ENCODE measurements around the gene RAB4B. TPM values are rescaled to one million over a fixed set of nuclear protein-coding genes. Genes with fewer than 3 reads are reported as not detected.

The RAB4B gene
- total and polyA plus RNA-seq, 12 donors = 25.8 to 135 (median 68.2) TPM

- peak in 5 of 7 donors; percentile 50 to 71 (median 66) for DNase-seq
- intact Hi-C loops (cut with DNase I) = loop anchor here in 1 of 2 donors (5.0 kb wide), 1 partner anchor 137 kb away; no protein-coding TSS in a partner anchor
- H3K9me3 ChIP-seq (replicated peaks in 1 of 3) = no peaks in the 10 kb centered on the region
- WGBS, 4 donors = 1% methylated on average over 28 to 40 of the region's 40 CpGs
- peak overlapping the region in 3 of 4 donors; percentile 53 to 96 (median 87) for H3K4me3 ChIP-seq
- H3K27me3 ChIP-seq = no peaks in the 10 kb centered on the region
- TF ChIP-seq POLR2A (IDR thresholded peaks at IDR 0.05) (no peak), CTCF (IDR thresholded peaks at IDR 0.05) (no peak)
- H3K4me1 ChIP-seq (replicated peaks in 1 of 2) = peaks cover 45 to 58% of the 10 kb centered on the region in 2 donors
- H3K36me3 ChIP-seq (replicated peaks in 1 of 2) = peaks cover 0 to 10% of the 10 kb centered on the region in 2 donors
- H3K27ac ChIP-seq = peak overlapping the region; percentile 20 to 94 (median 89)
Observed at GRCh38 chr19:40799558-40800338, 21.7 kb downstream of the RAB4B start.

DNA sequence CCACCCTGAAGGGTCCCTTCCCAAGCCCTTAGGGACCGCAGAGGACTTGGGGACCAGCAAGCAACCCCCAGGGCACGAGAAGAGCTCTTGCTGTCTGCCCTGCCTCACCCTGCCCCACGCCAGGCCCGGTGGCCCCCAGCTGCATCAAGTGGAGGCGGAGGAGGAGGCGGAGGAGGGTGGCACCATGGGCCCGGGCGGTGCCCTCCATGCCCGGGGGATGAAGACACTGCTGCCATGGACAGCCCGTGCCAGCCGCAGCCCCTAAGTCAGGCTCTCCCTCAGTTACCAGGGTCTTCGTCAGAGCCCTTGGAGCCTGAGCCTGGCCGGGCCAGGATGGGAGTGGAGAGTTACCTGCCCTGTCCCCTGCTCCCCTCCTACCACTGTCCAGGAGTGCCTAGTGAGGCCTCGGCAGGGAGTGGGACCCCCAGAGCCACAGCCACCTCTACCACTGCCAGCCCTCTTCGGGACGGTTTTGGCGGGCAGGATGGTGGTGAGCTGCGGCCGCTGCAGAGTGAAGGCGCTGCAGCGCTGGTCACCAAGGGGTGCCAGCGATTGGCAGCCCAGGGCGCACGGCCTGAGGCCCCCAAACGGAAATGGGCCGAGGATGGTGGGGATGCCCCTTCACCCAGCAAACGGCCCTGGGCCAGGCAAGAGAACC lies 22.4 kb downstream of the RAB4B start:
- H3K27ac ChIP-seq = peak overlapping the region; percentile 20 to 94 (median 89)
- 52 to 60% (median 55%) methylated on average over 12 to 27 of the region's 27 CpGs for WGBS, 4 donors
- intact Hi-C loops (cut with DNase I) = loop anchor here in 1 of 2 donors (5.0 kb wide), 1 partner anchor 138 kb away; no protein-coding TSS in a partner anchor
- peak in 1 of 7 donors; percentile 37 for DNase-seq
- H3K4me1 ChIP-seq (replicated peaks in 1 of 2) = peaks cover 52 to 66% of the 10 kb centered on the region in 2 donors
- no peak for TF ChIP-seq POLR2A (IDR thresholded peaks at IDR 0.05)
- TF ChIP-seq CTCF (IDR thresholded peaks at IDR 0.05) = no peak
- H3K27me3 ChIP-seq = no peaks in the 10 kb centered on the region
- H3K4me3 ChIP-seq = peak overlapping the region in 2 of 4 donors; percentile 87 to 96
- peaks cover 0 to 12% of the 10 kb centered on the region in 2 donors for H3K36me3 ChIP-seq (replicated peaks in 1 of 2)
- no peaks in the 10 kb centered on the region for H3K9me3 ChIP-seq (replicated peaks in 1 of 3)

DNA sequence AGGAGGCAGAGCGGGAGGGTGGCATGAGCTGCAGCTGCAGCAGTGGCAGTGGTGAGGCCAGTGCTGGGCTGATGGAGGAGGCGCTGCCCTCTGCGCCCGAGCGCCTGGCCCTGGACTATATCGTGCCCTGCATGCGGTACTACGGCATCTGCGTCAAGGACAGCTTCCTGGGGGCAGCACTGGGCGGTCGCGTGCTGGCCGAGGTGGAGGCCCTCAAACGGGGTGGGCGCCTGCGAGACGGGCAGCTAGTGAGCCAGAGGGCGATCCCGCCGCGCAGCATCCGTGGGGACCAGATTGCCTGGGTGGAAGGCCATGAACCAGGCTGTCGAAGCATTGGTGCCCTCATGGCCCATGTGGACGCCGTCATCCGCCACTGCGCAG lies 22.9 kb downstream of the RAB4B start:
- intact Hi-C loops (cut with DNase I) = loop anchor here in 1 of 2 donors (5.0 kb wide), 1 partner anchor 139 kb away; no protein-coding TSS in a partner anchor

More for the DNA sequence above, 22.9 kb downstream of the RAB4B start:
- Histone ChIP-seq H3K27ac (peak overlapping the region in 4 of 5 donors; percentile 14 to 94 (median 60)), H3K27me3 (no peaks in the 10 kb centered on the region), H3K4me1 (replicated peaks in 1 of 2) (peaks cover 57 to 71% of the 10 kb centered on the region in 2 donors), H3K36me3 (replicated peaks in 1 of 2) (peaks cover 0 to 14% of the 10 kb centered on the region in 2 donors), H3K9me3 (replicated peaks in 1 of 3) (no peaks in the 10 kb centered on the region), H3K4me3 (peak overlapping the region in 1 of 4 donors; percentile 87)
- 60 to 87% (median 75%) methylated on average over 3 to 27 of the region's 27 CpGs for WGBS, 4 donors
- peak in 1 of 7 donors; percentile 48 for DNase-seq
- TF ChIP-seq CTCF (IDR thresholded peaks at IDR 0.05) = no peak
- TF ChIP-seq POLR2A (IDR thresholded peaks at IDR 0.05) = no peak

Measured in adrenal gland (tissue), 12 donors.